Measurements from ENCODE around the gene CSRP3. TPM values are rescaled to one million over a fixed set of nuclear protein-coding genes. Genes with fewer than 3 reads are reported as not detected.

CSRP3 gene
- not detected in 2 replicates for total RNA-seq
- long read RNA-seq, result 0 reads

DNA sequence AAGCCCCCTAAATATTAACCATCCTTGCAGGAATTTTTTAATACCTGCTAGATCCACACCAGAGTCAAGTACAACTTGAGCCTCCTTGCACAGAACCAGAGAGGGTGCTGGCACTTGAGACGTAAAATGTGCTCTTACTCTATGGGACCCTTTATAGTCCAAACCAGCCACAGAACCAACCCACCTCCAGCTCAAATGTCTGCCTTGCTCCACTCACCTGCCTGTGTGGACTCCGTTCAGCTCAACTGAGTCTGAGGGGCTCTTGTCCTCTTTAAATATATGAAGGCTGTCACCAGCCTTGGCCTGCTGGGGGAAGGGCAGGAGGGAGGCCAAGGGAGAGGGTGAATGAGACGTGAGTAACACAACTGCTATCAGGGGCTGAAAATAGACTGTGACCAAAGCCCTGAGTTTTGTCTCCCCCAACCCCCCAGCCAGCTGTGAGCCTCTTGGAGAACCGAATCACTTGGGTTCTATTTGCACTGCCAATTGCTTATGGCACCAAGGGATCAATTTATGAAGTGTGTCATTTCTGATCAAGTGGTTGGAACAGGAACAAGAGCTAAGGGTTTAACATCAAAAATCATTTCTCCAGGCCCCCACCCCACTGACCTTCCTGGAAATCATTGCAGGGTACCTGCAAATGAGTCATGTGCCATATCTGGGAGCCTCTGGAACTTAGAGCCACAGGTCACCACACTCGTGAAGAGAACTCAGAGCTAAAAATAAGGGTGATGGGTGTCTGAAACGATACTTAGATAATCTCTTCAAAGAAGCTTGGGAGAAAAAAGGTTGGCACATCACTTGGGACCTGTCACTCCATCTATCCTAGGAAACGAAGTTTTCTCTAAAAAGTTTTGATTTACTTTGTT, at the start of gene CSRP3:
Gene CSRP3, minus strand, starts transcription at position 247 of the 869 bp plus-strand sequence. CDS start 9,535 bp downstream, outside the sequence.
- Mint-ChIP-seq H3K36me3 (ENCODE audit: unreplicated experiment) (no peaks in the 10 kb centered on the region), H3K9me3 (ENCODE audit: unreplicated experiment) (no peaks in the 10 kb centered on the region), H3K27ac (ENCODE audit: unreplicated experiment) (no peak within 1 kb of the TSS), H3K27me3 (ENCODE audit: unreplicated experiment) (peaks cover 12% of the 10 kb centered on the region), H3K4me3 (ENCODE audit: unreplicated experiment) (no peak within 1 kb of the TSS), H3K4me1 (ENCODE audit: unreplicated experiment) (peaks cover 15% of the 10 kb centered on the region)
- TF ChIP-seq, protein P1, sequence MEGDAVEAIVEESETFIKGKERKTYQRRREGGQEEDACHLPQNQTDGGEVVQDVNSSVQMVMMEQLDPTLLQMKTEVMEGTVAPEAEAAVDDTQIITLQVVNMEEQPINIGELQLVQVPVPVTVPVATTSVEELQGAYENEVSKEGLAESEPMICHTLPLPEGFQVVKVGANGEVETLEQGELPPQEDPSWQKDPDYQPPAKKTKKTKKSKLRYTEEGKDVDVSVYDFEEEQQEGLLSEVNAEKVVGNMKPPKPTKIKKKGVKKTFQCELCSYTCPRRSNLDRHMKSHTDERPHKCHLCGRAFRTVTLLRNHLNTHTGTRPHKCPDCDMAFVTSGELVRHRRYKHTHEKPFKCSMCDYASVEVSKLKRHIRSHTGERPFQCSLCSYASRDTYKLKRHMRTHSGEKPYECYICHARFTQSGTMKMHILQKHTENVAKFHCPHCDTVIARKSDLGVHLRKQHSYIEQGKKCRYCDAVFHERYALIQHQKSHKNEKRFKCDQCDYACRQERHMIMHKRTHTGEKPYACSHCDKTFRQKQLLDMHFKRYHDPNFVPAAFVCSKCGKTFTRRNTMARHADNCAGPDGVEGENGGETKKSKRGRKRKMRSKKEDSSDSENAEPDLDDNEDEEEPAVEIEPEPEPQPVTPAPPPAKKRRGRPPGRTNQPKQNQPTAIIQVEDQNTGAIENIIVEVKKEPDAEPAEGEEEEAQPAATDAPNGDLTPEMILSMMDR (IDR thresholded peaks at IDR 0.05), result no peak
- DNase-seq (ENCODE audit: extremely low spot score, unreplicated experiment), result no peak

DNA sequence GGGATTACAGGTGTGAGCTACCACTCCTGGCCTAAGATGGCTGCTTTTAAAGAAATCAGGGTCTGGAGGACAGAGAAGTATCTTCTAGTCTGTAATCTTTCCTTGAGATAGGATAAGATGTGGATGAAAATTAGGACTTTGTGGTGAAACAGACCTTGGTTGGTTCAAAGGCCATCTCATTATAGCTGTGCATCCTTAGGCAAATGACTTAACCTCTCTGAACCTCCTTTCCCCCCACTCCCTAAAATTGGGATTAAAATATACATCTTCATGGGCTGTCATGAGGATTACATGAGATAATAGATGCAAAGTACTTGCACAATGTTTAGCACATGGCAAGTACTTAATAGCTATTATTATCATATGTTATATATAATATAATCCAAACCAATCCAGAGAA, 49.8 kb upstream of the CSRP3 start:
- peaks cover 23% of the 10 kb centered on the region for H3K27me3 Mint-ChIP-seq (ENCODE audit: unreplicated experiment)
- no peak overlapping the region for H3K27ac Mint-ChIP-seq (ENCODE audit: unreplicated experiment)
- no peak overlapping the region for H3K4me3 Mint-ChIP-seq (ENCODE audit: unreplicated experiment)
- H3K4me1 Mint-ChIP-seq (ENCODE audit: unreplicated experiment), result no peaks in the 10 kb centered on the region
- peaks cover 25% of the 10 kb centered on the region for H3K9me3 Mint-ChIP-seq (ENCODE audit: unreplicated experiment)
- no peak for DNase-seq (ENCODE audit: extremely low spot score, unreplicated experiment)
- TF ChIP-seq, protein P1 (IDR thresholded peaks at IDR 0.05), result no peak
- H3K36me3 Mint-ChIP-seq (ENCODE audit: unreplicated experiment), result no peaks in the 10 kb centered on the region

DNA sequence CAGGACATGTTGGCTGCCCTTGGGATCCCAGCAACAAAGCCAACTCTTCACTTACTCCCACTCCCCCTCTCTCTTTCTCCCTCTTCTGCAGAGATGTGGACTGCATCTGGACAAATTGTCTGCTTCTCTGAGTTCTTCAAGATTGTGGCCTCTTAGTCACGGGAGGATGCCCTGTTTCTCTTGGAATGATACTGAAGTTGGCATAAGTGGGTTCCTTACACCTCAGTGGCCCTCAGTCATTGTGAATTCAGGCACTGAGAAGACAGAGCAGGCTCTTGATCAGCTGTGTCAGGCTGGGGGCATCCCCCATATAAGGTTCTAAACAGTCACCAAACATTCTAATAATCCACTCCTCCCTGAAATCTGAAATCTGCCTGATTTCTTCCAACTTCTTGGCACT, 45.0 kb upstream of the CSRP3 start:
- H3K4me1 Mint-ChIP-seq (ENCODE audit: unreplicated experiment), result peaks cover 6% of the 10 kb centered on the region
- no peaks in the 10 kb centered on the region for H3K36me3 Mint-ChIP-seq (ENCODE audit: unreplicated experiment)
- peaks cover 25% of the 10 kb centered on the region for H3K9me3 Mint-ChIP-seq (ENCODE audit: unreplicated experiment)
- H3K4me3 Mint-ChIP-seq (ENCODE audit: unreplicated experiment), result no peak overlapping the region
- DNase-seq (ENCODE audit: extremely low spot score, unreplicated experiment), result no peak
- no peak overlapping the region for H3K27ac Mint-ChIP-seq (ENCODE audit: unreplicated experiment)
- TF ChIP-seq, protein P1 (IDR thresholded peaks at IDR 0.05), result no peak
- H3K27me3 Mint-ChIP-seq (ENCODE audit: unreplicated experiment), result peaks cover 36% of the 10 kb centered on the region

DNA sequence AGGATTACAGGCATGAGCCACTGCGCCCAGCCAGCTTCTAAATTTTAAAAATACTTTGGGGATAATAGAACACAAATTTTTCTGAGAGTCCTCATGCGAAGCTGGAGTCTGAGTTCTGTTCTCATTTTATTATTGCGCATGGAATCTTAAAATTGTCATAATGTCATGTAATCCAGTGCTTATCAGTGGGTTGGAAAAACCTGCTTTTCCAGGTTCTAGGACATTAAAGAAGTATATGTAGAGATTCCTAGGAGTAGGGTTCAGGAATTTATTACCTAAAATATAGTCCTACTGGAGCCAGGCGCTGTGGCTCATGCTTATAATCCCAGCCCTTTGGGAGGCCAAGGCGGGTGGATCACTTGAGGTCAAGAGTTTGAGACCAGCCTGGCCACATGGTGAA, 43.6 kb upstream of the CSRP3 start:
- H3K27me3 Mint-ChIP-seq (ENCODE audit: unreplicated experiment), result peaks cover 36% of the 10 kb centered on the region

DNA sequence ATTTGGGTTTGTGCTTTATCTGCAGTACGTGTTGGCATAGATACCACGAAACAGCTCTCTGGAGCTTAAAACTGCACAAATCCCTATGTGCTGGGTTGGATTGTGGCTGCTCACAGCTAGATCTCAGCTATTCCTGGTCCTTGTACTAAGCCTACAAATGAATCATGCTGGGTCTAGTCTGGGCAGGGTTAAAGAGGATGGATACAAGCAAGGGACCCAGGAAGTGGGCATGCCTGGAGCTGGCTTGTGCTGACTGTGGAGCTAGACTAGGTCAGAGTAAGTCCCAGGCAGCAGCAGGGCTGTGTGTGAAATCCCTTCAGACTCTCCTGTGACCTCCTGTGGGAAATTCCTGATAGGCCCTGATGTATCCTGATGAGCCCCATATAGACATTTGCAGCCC, 42.8 kb upstream of the CSRP3 start:
- no peak for DNase-seq (ENCODE audit: extremely low spot score, unreplicated experiment)
- Mint-ChIP-seq H3K4me1 (ENCODE audit: unreplicated experiment) (peaks cover 11% of the 10 kb centered on the region), H3K9me3 (ENCODE audit: unreplicated experiment) (peaks cover 23% of the 10 kb centered on the region), H3K27ac (ENCODE audit: unreplicated experiment) (no peak overlapping the region), H3K27me3 (ENCODE audit: unreplicated experiment) (peaks cover 34% of the 10 kb centered on the region), H3K4me3 (ENCODE audit: unreplicated experiment) (no peak overlapping the region), H3K36me3 (ENCODE audit: unreplicated experiment) (no peaks in the 10 kb centered on the region)
- TF ChIP-seq, protein P1 (IDR thresholded peaks at IDR 0.05), result no peak

More for the DNA sequence above, 43.6 kb upstream of the CSRP3 start:
- no peak overlapping the region for H3K27ac Mint-ChIP-seq (ENCODE audit: unreplicated experiment)
- TF ChIP-seq, protein P1 (IDR thresholded peaks at IDR 0.05), result no peak
- H3K36me3 Mint-ChIP-seq (ENCODE audit: unreplicated experiment), result no peaks in the 10 kb centered on the region
- no peak overlapping the region for H3K4me3 Mint-ChIP-seq (ENCODE audit: unreplicated experiment)
- peaks cover 25% of the 10 kb centered on the region for H3K9me3 Mint-ChIP-seq (ENCODE audit: unreplicated experiment)
- peaks cover 7% of the 10 kb centered on the region for H3K4me1 Mint-ChIP-seq (ENCODE audit: unreplicated experiment)
- DNase-seq (ENCODE audit: extremely low spot score, unreplicated experiment), result no peak

Data from osteocyte (in vitro differentiated cells).